ENCODE data around the gene EGR4. TPM values are rescaled to one million over a fixed set of nuclear protein-coding genes. Genes with fewer than 3 reads are reported as not detected.

Gene EGR4
- total RNA-seq, 4 donors from 2014 or later, result not detected

- 83 to 90% methylated on average over 8 of the region's 8 CpGs for WGBS, 2 donors
- no peak for TF ChIP-seq EP300 (IDR thresholded peaks at IDR 0.05)
- no peak for TF ChIP-seq POLR2A (IDR thresholded peaks at IDR 0.05)
- no peak for TF ChIP-seq CTCF (IDR thresholded peaks at IDR 0.05)
- Histone ChIP-seq H3K27me3 (no peaks in the 10 kb centered on the region), H3K27ac (no peak overlapping the region), H3K4me3 (no peak overlapping the region), H3K36me3 (peaks cover 0 to 17% (median 0%) of the 10 kb centered on the region in 3 donors), H3K9me3 (no peaks in the 10 kb centered on the region), H3K4me1 (no peaks in the 10 kb centered on the region)
- no peak for DNase-seq (ENCODE audit: low spot score in 2 of 2)
These were observed 34.1 kb downstream of the EGR4 start for GRCh38 chr2:73259276-73259675.

GRCh38 chr2:73258913-73259215 is 34.5 kb downstream of the EGR4 start:
- Histone ChIP-seq H3K9me3 (no peaks in the 10 kb centered on the region), H3K4me3 (no peak overlapping the region), H3K27me3 (no peaks in the 10 kb centered on the region), H3K27ac (no peak overlapping the region), H3K4me1 (no peaks in the 10 kb centered on the region), H3K36me3 (peaks cover 0 to 21% (median 0%) of the 10 kb centered on the region in 3 donors)
- TF ChIP-seq EP300 (IDR thresholded peaks at IDR 0.05), result no peak
- TF ChIP-seq CTCF (IDR thresholded peaks at IDR 0.05), result no peak
- no peak for TF ChIP-seq POLR2A (IDR thresholded peaks at IDR 0.05)
- WGBS, 2 donors, result 99% methylated on average over 9 of the region's 9 CpGs
- DNase-seq (ENCODE audit: low spot score in 2 of 2), result no peak

- no peak for DNase-seq (ENCODE audit: low spot score in 2 of 2)
- Histone ChIP-seq H3K4me3 (no peak overlapping the region), H3K27me3 (no peaks in the 10 kb centered on the region), H3K36me3 (peaks cover 0 to 26% (median 0%) of the 10 kb centered on the region in 3 donors), H3K9me3 (no peaks in the 10 kb centered on the region), H3K4me1 (no peaks in the 10 kb centered on the region), H3K27ac (no peak overlapping the region)
- TF ChIP-seq CTCF (IDR thresholded peaks at IDR 0.05) (no peak), POLR2A (IDR thresholded peaks at IDR 0.05) (no peak), EP300 (IDR thresholded peaks at IDR 0.05) (no peak)
- 80 to 82% methylated on average over 7 to 8 of the region's 8 CpGs for WGBS, 2 donors
These were observed 35.0 kb downstream of the EGR4 start for GRCh38 chr2:73258186-73258912.

GRCh38 chr2:73257425-73258125 is 35.8 kb downstream of the EGR4 start:
- H3K36me3 ChIP-seq, result peaks cover 0 to 34% (median 5%) of the 10 kb centered on the region in 3 donors
- H3K4me3 ChIP-seq, result no peak overlapping the region
- 53 to 71% methylated on average over 7 to 9 of the region's 10 CpGs for WGBS, 2 donors
- no peaks in the 10 kb centered on the region for H3K4me1 ChIP-seq
- no peak for TF ChIP-seq EP300 (IDR thresholded peaks at IDR 0.05)
- TF ChIP-seq CTCF (IDR thresholded peaks at IDR 0.05), result no peak
- TF ChIP-seq POLR2A (IDR thresholded peaks at IDR 0.05), result no peak
- DNase-seq (ENCODE audit: low spot score in 2 of 2), result no peak
- no peaks in the 10 kb centered on the region for H3K9me3 ChIP-seq
- no peak overlapping the region for H3K27ac ChIP-seq
- no peaks in the 10 kb centered on the region for H3K27me3 ChIP-seq

GRCh38 chr2:73257021-73257420 is 36.3 kb downstream of the EGR4 start:
- no peaks in the 10 kb centered on the region for H3K27me3 ChIP-seq
- peaks cover 0 to 39% (median 9%) of the 10 kb centered on the region in 3 donors for H3K36me3 ChIP-seq
- WGBS, 2 donors, result 83 to 91% methylated on average over 2 of the region's 2 CpGs
- no peak overlapping the region for H3K27ac ChIP-seq
- H3K4me1 ChIP-seq, result no peaks in the 10 kb centered on the region
- no peaks in the 10 kb centered on the region for H3K9me3 ChIP-seq
- H3K4me3 ChIP-seq, result no peak overlapping the region
- TF ChIP-seq CTCF (IDR thresholded peaks at IDR 0.05) (no peak), EP300 (IDR thresholded peaks at IDR 0.05) (no peak), POLR2A (IDR thresholded peaks at IDR 0.05) (no peak)
- no peak for DNase-seq (ENCODE audit: low spot score in 2 of 2)

Data from tibial nerve (tissue), 4 donors.